ENCODE data around the gene MUTYH. TPM values are rescaled to one million over a fixed set of nuclear protein-coding genes. Genes with fewer than 3 reads are reported as not detected.
A peak's percentile ranks its signal among the peaks of the same experiment; 100 is the strongest.

The MUTYH gene
- total and polyA plus RNA-seq, 9 of the 15 experiments (the other 6 are each of a cell fraction or from before 2014, with no cell fraction given): 3.4 to 53.5 (median 29.0) TPM

- TF ChIP-seq CHCHD3 (CRISPR knock-in tag; IDR thresholded peaks at IDR 0.05): no peak
- TF ChIP-seq BRD4 (IDR thresholded peaks at IDR 0.05): peak; percentile 72; the same call in 1 of the 2 replicates
- no peak for TF ChIP-seq NR0B1 (IDR thresholded peaks at IDR 0.05; ENCODE audit: partially characterized antibody)
- TF ChIP-seq ZNF239 (CRISPR knock-in tag; IDR thresholded peaks at IDR 0.05): no peak
- TF ChIP-seq NRF1 (conservative IDR thresholded peaks at IDR 0.05 in 1 of 2, IDR thresholded peaks at IDR 0.05 in 1 of 2): peak; percentile 85 to 88
- TF ChIP-seq ZNF324 (CRISPR knock-in tag; IDR thresholded peaks at IDR 0.05): no peak
- TF ChIP-seq FOXA3 (CRISPR knock-in tag; conservative IDR thresholded peaks at IDR 0.05 in 1 of 2, IDR thresholded peaks at IDR 0.05 in 1 of 2): 0 out of 4 replicates have a peak, but pooled peaks of 1 of the 2 experiments have one; percentile 33
- no peak for TF ChIP-seq EHMT2 (IDR thresholded peaks at IDR 0.05)
- TF ChIP-seq ZNF766 (CRISPR knock-in tag; conservative IDR thresholded peaks at IDR 0.05): peak; percentile 91
- no peak for TF ChIP-seq FUS (optimal IDR thresholded peaks at IDR 0.05; ENCODE audit: low read depth, low read length)
- TF ChIP-seq ZFP1 (CRISPR knock-in tag; IDR thresholded peaks at IDR 0.05): no peak
- peak; percentile 82 for TF ChIP-seq MYC (IDR thresholded peaks at IDR 0.05; ENCODE audit: low read depth, low read length)
- TF ChIP-seq MYC (CRISPR knock-in tag; IDR thresholded peaks at IDR 0.05; ENCODE audit: borderline replicate concordance, low read depth): peak; percentile 75
- peak; percentile 70; the same call in 1 of the 2 replicates for TF ChIP-seq BACH1 (tag; IDR thresholded peaks at IDR 0.05)
- no peak for TF ChIP-seq TCF3 (CRISPR knock-in tag; IDR thresholded peaks at IDR 0.05)
- no peak for TF ChIP-seq KHSRP (IDR thresholded peaks at IDR 0.05)
- TF ChIP-seq ZNF512 (tag; IDR thresholded peaks at IDR 0.05): no peak
- no peak for TF ChIP-seq MCM5 (IDR thresholded peaks at IDR 0.05; ENCODE audit: low read depth)
- no peak for TF ChIP-seq RFX5 (IDR thresholded peaks at IDR 0.05; ENCODE audit: low read depth, low read length)
- no peak for TF ChIP-seq ZNF696 (CRISPR knock-in tag; conservative IDR thresholded peaks at IDR 0.05)
- TF ChIP-seq NBN (IDR thresholded peaks at IDR 0.05; ENCODE audit: low read depth): no peak; the same call in 1 of the 2 replicates
- TF ChIP-seq CEBPG (CRISPR knock-in tag; IDR thresholded peaks at IDR 0.05): no peak
- TF ChIP-seq CEBPG (tag; conservative IDR thresholded peaks at IDR 0.05 in 1 of 2, IDR thresholded peaks at IDR 0.05 in 1 of 2): no peak
- no peak for TF ChIP-seq RFX1 (IDR thresholded peaks at IDR 0.05)
- no peak for TF ChIP-seq U2AF1 (optimal IDR thresholded peaks at IDR 0.05; ENCODE audit: low read depth, low read length)
- no peak; the same call in 1 of the 2 replicates for TF ChIP-seq XRCC5 (IDR thresholded peaks at IDR 0.05; ENCODE audit: low read depth, low read length)
- TF ChIP-seq TCF7 (IDR thresholded peaks at IDR 0.05; ENCODE audit: borderline replicate concordance): 0 out of 2 replicates have a peak, but pooled peaks have one; percentile 4
- TF ChIP-seq NFRKB (IDR thresholded peaks at IDR 0.05; ENCODE audit: low read depth): peak; percentile 97
- no peak for TF ChIP-seq CCAR2 (IDR thresholded peaks at IDR 0.05; ENCODE audit: low read depth, low read length)
- no peak for TF ChIP-seq ZNF3 (CRISPR knock-in tag; IDR thresholded peaks at IDR 0.05)
Observed at GRCh38 chr1:45339789-45340558, at the start of gene MUTYH, which contains the start of gene TOE1 (continued).

All from K562 (cell line).